Fibroblast of lung (primary cell): ENCODE data around the gene SH2D7. TPM values are rescaled to one million over a fixed set of nuclear protein-coding genes. Genes with fewer than 3 reads are reported as not detected.

ENCODE experiments used
- DNase-seq, 2 donors: peaks; one replicate each; pipeline versions ENCODE4 v3.0.0 to v3.0.0-alpha.2; 2010; ENCODE audit warnings: low read depth in 2 of 2
- H2AFZ ChIP-seq: 2 replicates; pipeline ENCODE4 v1.5.1; 2012; ENCODE audit warnings: low read length, control low read depth, inconsistent platforms
- H3K27ac ChIP-seq: 2 replicates; pipeline ENCODE4 v1.5.1; 2011; ENCODE audit warnings: low read length, control low read depth; ENCODE audit not compliant: insufficient read depth
- H3K27me3 ChIP-seq: 2 replicates; pipeline ENCODE4 v1.5.1; 2011; ENCODE audit warnings: mild to moderate bottlenecking, low read length; ENCODE audit not compliant: control insufficient read depth, insufficient read depth
- H3K36me3 ChIP-seq: 2 replicates; pipeline ENCODE4 v1.5.1; 2011; ENCODE audit warnings: low read length; ENCODE audit not compliant: control insufficient read depth, insufficient read depth
- H3K4me1 ChIP-seq: 2 replicates; pipeline ENCODE4 v1.5.1; 2011; ENCODE audit warnings: low read length; ENCODE audit not compliant: control insufficient read depth, insufficient read depth; ENCODE audit errors: extremely low read depth
- H3K4me2 ChIP-seq: 2 replicates; pipeline ENCODE4 v1.5.1; 2011; ENCODE audit warnings: low read length, control low read depth; ENCODE audit not compliant: insufficient read depth; ENCODE audit errors: extremely low read depth
- H3K4me3 ChIP-seq, 4 experiments: fragments of 200-600 bp in 1 of 4; sonication (generic) in 1 of 4; replicated peaks in 1 of 4; 2 replicates each; pipeline ENCODE4 v1.5.1; 2011 to 2016; ENCODE audit warnings: low read length in 4 of 4, low read depth in 3 of 4, mild to moderate bottlenecking in 3 of 4, control low read depth in 2 of 4, inconsistent platforms in 1 of 4, mixed read lengths in 1 of 4; ENCODE audit not compliant: insufficient read depth in 1 of 4; ENCODE audit errors: control extremely low read depth in 1 of 4
- H3K79me2 ChIP-seq: 2 replicates; pipeline ENCODE4 v1.5.1; 2012; ENCODE audit warnings: mild to moderate bottlenecking, low read length, inconsistent platforms; ENCODE audit not compliant: control insufficient read depth, insufficient read depth
- H3K9ac ChIP-seq: 2 replicates; pipeline ENCODE4 v1.5.1; 2011; ENCODE audit warnings: mild to moderate bottlenecking, low read length, control low read depth; ENCODE audit not compliant: insufficient read depth
- H3K9me3 ChIP-seq: 2 replicates; pipeline ENCODE4 v1.5.1; 2012; ENCODE audit warnings: low read depth, low read length; ENCODE audit not compliant: control insufficient read depth, insufficient read depth
- H4K20me1 ChIP-seq: 2 replicates; pipeline ENCODE4 v1.5.1; 2011; ENCODE audit warnings: low read length; ENCODE audit not compliant: control insufficient read depth, insufficient read depth; ENCODE audit errors: extremely low read depth
- EZH2 ChIP-seq: IDR thresholded peaks from 2 replicates; pipeline ENCODE4 v1.5.1; 2012; ENCODE audit warnings: low read length, control low read depth, mild to moderate bottlenecking; ENCODE audit errors: missing control alignments
- polyA plus RNA-seq, 2 donors: library from polyadenylated mRNA; depleted of rRNA in 1 of 2; stranded (reverse) in 1 of 2; unstranded in 1 of 2; fragments of >200 nt; gene quantifications; 2 replicates each; pipeline ENCODE4 v1.2.1, GENCODE V29; 2011 to 2012; ENCODE audit warnings: missing spikeins in 1 of 2
- total RNA-seq: library from RNA; depleted of rRNA; stranded (reverse); fragments of >200 nt; gene quantifications from 2 replicates; pipeline ENCODE4 v1.2.1, GENCODE V29; 2014
- TF ChIP-seq, protein P1 (sequence below), 2 donors: IDR thresholded peaks in 1 of 2; conservative IDR thresholded peaks in 1 of 2; 1 replicate in 1 of 2; 2 replicates in 1 of 2; pipeline ENCODE4 v1.5.1; 2011 to 2012; ENCODE audit warnings: low read length in 2 of 2, control low read depth in 1 of 2, inconsistent platforms in 1 of 2, low read depth in 1 of 2, mild to moderate bottlenecking in 1 of 2

SH2D7 gene
- total and polyA plus RNA-seq, 2 donors (not counting 1 experiment from before 2014, with no cell fraction given): 0.03 TPM; not detected in 1

DNA sequence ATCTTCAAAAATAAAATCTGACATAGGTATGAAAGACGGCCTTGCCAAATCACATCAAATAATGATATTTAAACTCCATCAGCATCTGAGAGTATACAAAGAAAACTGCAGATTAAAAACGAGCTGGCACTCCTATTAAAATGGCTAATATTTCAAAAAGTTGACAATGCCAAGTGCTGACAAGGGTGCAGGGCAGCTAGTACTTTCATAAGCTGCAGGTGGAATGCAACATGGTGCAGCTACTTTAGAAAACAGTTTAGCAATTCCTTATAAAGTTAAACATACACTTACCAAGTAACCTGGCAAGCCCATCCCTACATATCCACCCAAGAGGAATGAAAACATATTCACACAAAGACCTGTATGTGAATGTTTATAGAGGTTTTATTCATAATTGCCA lies 37.8 kb upstream of the SH2D7 start:
- Histone ChIP-seq H3K9me3 (no peaks in the 10 kb centered on the region), H4K20me1 (no peaks in the 10 kb centered on the region), H3K79me2 (peaks cover 36% of the 10 kb centered on the region), H3K9ac (no peak overlapping the region), H3K4me2 (no peak overlapping the region), H3K27me3 (no peaks in the 10 kb centered on the region), H3K27ac (no peak overlapping the region), H3K4me3 (no peak overlapping the region), H3K36me3 (peaks cover 6% of the 10 kb centered on the region), H3K4me1 (peaks cover 31% of the 10 kb centered on the region), H2AFZ (no peak overlapping the region)
- DNase-seq: no peak
- TF ChIP-seq EZH2: no peak
- TF ChIP-seq, protein P1, sequence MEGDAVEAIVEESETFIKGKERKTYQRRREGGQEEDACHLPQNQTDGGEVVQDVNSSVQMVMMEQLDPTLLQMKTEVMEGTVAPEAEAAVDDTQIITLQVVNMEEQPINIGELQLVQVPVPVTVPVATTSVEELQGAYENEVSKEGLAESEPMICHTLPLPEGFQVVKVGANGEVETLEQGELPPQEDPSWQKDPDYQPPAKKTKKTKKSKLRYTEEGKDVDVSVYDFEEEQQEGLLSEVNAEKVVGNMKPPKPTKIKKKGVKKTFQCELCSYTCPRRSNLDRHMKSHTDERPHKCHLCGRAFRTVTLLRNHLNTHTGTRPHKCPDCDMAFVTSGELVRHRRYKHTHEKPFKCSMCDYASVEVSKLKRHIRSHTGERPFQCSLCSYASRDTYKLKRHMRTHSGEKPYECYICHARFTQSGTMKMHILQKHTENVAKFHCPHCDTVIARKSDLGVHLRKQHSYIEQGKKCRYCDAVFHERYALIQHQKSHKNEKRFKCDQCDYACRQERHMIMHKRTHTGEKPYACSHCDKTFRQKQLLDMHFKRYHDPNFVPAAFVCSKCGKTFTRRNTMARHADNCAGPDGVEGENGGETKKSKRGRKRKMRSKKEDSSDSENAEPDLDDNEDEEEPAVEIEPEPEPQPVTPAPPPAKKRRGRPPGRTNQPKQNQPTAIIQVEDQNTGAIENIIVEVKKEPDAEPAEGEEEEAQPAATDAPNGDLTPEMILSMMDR (conservative IDR thresholded peaks at IDR 0.05 in 1 of 2, IDR thresholded peaks at IDR 0.05 in 1 of 2; ENCODE audit: low read depth in 1 of 2, low read length in 2 of 2): no peak

DNA sequence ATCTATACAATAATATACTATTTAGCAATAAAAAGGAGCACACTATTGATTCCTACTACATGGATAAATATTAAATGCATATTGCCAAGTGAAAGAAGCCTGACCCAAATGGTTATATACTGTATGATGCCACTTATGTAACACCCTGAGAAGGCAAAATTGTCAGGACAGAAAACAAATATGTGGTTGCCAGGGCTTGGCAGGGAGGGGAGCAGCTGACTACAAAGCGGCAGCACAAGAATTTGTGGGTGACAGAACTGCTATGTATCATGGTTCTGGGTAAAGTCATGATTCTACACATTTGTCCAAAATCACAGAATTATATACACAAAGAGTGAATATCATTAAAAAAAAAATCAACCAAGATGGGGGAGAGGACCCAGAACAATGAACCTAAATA lies 37.4 kb upstream of the SH2D7 start:
- Histone ChIP-seq H3K4me1 (peaks cover 29% of the 10 kb centered on the region), H3K4me2 (no peak overlapping the region), H2AFZ (no peak overlapping the region), H3K27ac (no peak overlapping the region), H3K9ac (no peak overlapping the region), H3K9me3 (no peaks in the 10 kb centered on the region), H4K20me1 (no peaks in the 10 kb centered on the region), H3K27me3 (no peaks in the 10 kb centered on the region), H3K36me3 (peaks cover 6% of the 10 kb centered on the region), H3K4me3 (no peak overlapping the region), H3K79me2 (peaks cover 41% of the 10 kb centered on the region)
- no peak for TF ChIP-seq EZH2
- no peak for DNase-seq

GRCh38 chr15:78055919-78056713 lies 36.2 kb upstream of the SH2D7 start:
- TF ChIP-seq, protein P1 (conservative IDR thresholded peaks at IDR 0.05 in 1 of 2, IDR thresholded peaks at IDR 0.05 in 1 of 2; ENCODE audit: low read depth in 1 of 2, low read length in 2 of 2): no peak
- TF ChIP-seq EZH2: no peak
- Histone ChIP-seq H3K4me1 (peaks cover 24% of the 10 kb centered on the region), H3K79me2 (peaks cover 49% of the 10 kb centered on the region), H3K4me3 (no peak overlapping the region), H3K4me2 (peak overlapping the region; percentile 28), H3K27me3 (no peaks in the 10 kb centered on the region), H3K9ac (no peak overlapping the region), H2AFZ (no peak overlapping the region), H3K36me3 (peaks cover 6% of the 10 kb centered on the region), H3K27ac (peak overlapping the region; percentile 79), H4K20me1 (no peaks in the 10 kb centered on the region), H3K9me3 (no peaks in the 10 kb centered on the region)
- DNase-seq: no peak
